Measurements from ENCODE around the gene PITX1.
A peak's percentile ranks its signal among the peaks of the same experiment; 100 is the strongest.

Gene PITX1

GRCh38 chr5:135039271-135040033 is 5.4 kb upstream of the PITX1 start:
- Histone ChIP-seq H3K9me3 (ENCODE audit: insufficient read depth, low read depth, low read length) (peaks cover 7% of the 10 kb centered on the region; the same call in 1 of the 2 replicates), H3K27ac (ENCODE audit: low read length) (no peak overlapping the region), H3K27me3 (ENCODE audit: insufficient read depth, low read length) (peaks cover 100% of the 10 kb centered on the region), H3K36me3 (ENCODE audit: insufficient read depth, low read depth, low read length) (no peaks in the 10 kb centered on the region), H3K4me1 (ENCODE audit: insufficient read depth, low read length) (no peaks in the 10 kb centered on the region), H3K4me3 (ENCODE audit: low read length) (peak overlapping the region; percentile 40; the same call in 1 of the 2 replicates), H3K9ac (ENCODE audit: low read depth, low read length) (no peak overlapping the region)

GRCh38 chr5:135038813-135039270 is 4.8 kb upstream of the PITX1 start:
- Histone ChIP-seq H3K9me3 (ENCODE audit: insufficient read depth, low read depth, low read length) (peaks cover 7% of the 10 kb centered on the region; the same call in 1 of the 2 replicates), H3K27ac (ENCODE audit: low read length) (no peak overlapping the region), H3K27me3 (ENCODE audit: insufficient read depth, low read length) (peaks cover 100% of the 10 kb centered on the region), H3K9ac (ENCODE audit: low read depth, low read length) (no peak overlapping the region), H3K36me3 (ENCODE audit: insufficient read depth, low read depth, low read length) (no peaks in the 10 kb centered on the region), H3K4me3 (ENCODE audit: low read length) (no peak overlapping the region), H3K4me1 (ENCODE audit: insufficient read depth, low read length) (no peaks in the 10 kb centered on the region)

GRCh38 chr5:135038205-135038812 is 4.3 kb upstream of the PITX1 start:
- Histone ChIP-seq H3K27ac (ENCODE audit: low read length) (no peak overlapping the region), H3K9ac (ENCODE audit: low read depth, low read length) (no peak overlapping the region), H3K4me3 (ENCODE audit: low read length) (no peak overlapping the region), H3K27me3 (ENCODE audit: insufficient read depth, low read length) (peaks cover 100% of the 10 kb centered on the region), H3K9me3 (ENCODE audit: insufficient read depth, low read depth, low read length) (peaks cover 7% of the 10 kb centered on the region; the same call in 1 of the 2 replicates), H3K4me1 (ENCODE audit: insufficient read depth, low read length) (no peaks in the 10 kb centered on the region), H3K36me3 (ENCODE audit: insufficient read depth, low read depth, low read length) (no peaks in the 10 kb centered on the region)

GRCh38 chr5:135037519-135038204 is 3.6 kb upstream of the PITX1 start:
- Histone ChIP-seq H3K9me3 (ENCODE audit: insufficient read depth, low read depth, low read length) (peaks cover 7% of the 10 kb centered on the region; the same call in 1 of the 2 replicates), H3K4me1 (ENCODE audit: insufficient read depth, low read length) (no peaks in the 10 kb centered on the region), H3K9ac (ENCODE audit: low read depth, low read length) (no peak overlapping the region), H3K36me3 (ENCODE audit: insufficient read depth, low read depth, low read length) (no peaks in the 10 kb centered on the region), H3K27ac (ENCODE audit: low read length) (no peak overlapping the region), H3K4me3 (ENCODE audit: low read length) (no peak overlapping the region), H3K27me3 (ENCODE audit: insufficient read depth, low read length) (peaks cover 100% of the 10 kb centered on the region)

GRCh38 chr5:135036405-135036804 is 2.4 kb upstream of the PITX1 start:
- H3K4me1 ChIP-seq (ENCODE audit: insufficient read depth, low read length) = no peaks in the 10 kb centered on the region; the same call in 1 of the 2 replicates

GRCh38 chr5:135035678-135036030 is 1.6 kb upstream of the PITX1 start:
- H3K4me3 ChIP-seq (ENCODE audit: low read length) = no peak overlapping the region
- no peaks in the 10 kb centered on the region for H3K36me3 ChIP-seq (ENCODE audit: insufficient read depth, low read depth, low read length)
- no peak overlapping the region for H3K27ac ChIP-seq (ENCODE audit: low read length)
- peaks cover 100% of the 10 kb centered on the region for H3K27me3 ChIP-seq (ENCODE audit: insufficient read depth, low read length)
- peaks cover 11% of the 10 kb centered on the region; the same call in 1 of the 2 replicates for H3K9me3 ChIP-seq (ENCODE audit: insufficient read depth, low read depth, low read length)
- H3K4me1 ChIP-seq (ENCODE audit: insufficient read depth, low read length) = no peaks in the 10 kb centered on the region; the same call in 1 of the 2 replicates
- H3K9ac ChIP-seq (ENCODE audit: low read depth, low read length) = no peak overlapping the region

More at GRCh38 chr5:135036405-135036804, 2.4 kb upstream of the PITX1 start:
- H3K9ac ChIP-seq (ENCODE audit: low read depth, low read length) = no peak overlapping the region
- no peak overlapping the region for H3K27ac ChIP-seq (ENCODE audit: low read length)
- H3K9me3 ChIP-seq (ENCODE audit: insufficient read depth, low read depth, low read length) = peaks cover 11% of the 10 kb centered on the region; the same call in 1 of the 2 replicates
- H3K4me3 ChIP-seq (ENCODE audit: low read length) = no peak overlapping the region
- no peaks in the 10 kb centered on the region for H3K36me3 ChIP-seq (ENCODE audit: insufficient read depth, low read depth, low read length)
- peaks cover 100% of the 10 kb centered on the region for H3K27me3 ChIP-seq (ENCODE audit: insufficient read depth, low read length)

GRCh38 chr5:135034963-135035677 is 1.1 kb upstream of the PITX1 start:
- Histone ChIP-seq H3K4me3 (ENCODE audit: low read length) (0 out of 2 replicates have a peak overlapping the region, but pooled peaks have one; percentile 48), H3K4me1 (ENCODE audit: insufficient read depth, low read length) (peaks cover 4% of the 10 kb centered on the region; the same call in 1 of the 2 replicates), H3K27ac (ENCODE audit: low read length) (no peak overlapping the region), H3K9me3 (ENCODE audit: insufficient read depth, low read depth, low read length) (peaks cover 11% of the 10 kb centered on the region; the same call in 1 of the 2 replicates), H3K9ac (ENCODE audit: low read depth, low read length) (no peak overlapping the region), H3K27me3 (ENCODE audit: insufficient read depth, low read length) (peaks cover 100% of the 10 kb centered on the region), H3K36me3 (ENCODE audit: insufficient read depth, low read depth, low read length) (no peaks in the 10 kb centered on the region)

- no peak overlapping the region for H3K27ac ChIP-seq (ENCODE audit: low read length)
- peak overlapping the region; percentile 48; the same call in 1 of the 2 replicates for H3K4me3 ChIP-seq (ENCODE audit: low read length)
- no peak overlapping the region for H3K9ac ChIP-seq (ENCODE audit: low read depth, low read length)
- no peaks in the 10 kb centered on the region for H3K36me3 ChIP-seq (ENCODE audit: insufficient read depth, low read depth, low read length)
- H3K9me3 ChIP-seq (ENCODE audit: insufficient read depth, low read depth, low read length) = peaks cover 11% of the 10 kb centered on the region; the same call in 1 of the 2 replicates
- H3K27me3 ChIP-seq (ENCODE audit: insufficient read depth, low read length) = peaks cover 100% of the 10 kb centered on the region
- H3K4me1 ChIP-seq (ENCODE audit: insufficient read depth, low read length) = peaks cover 4% of the 10 kb centered on the region
These were observed 371 bp upstream of the PITX1 start for GRCh38 chr5:135034236-135034962.

GRCh38 chr5:135032999-135033861 is 798 bp downstream of the PITX1 start:
- peaks cover 7% of the 10 kb centered on the region for H3K4me1 ChIP-seq (ENCODE audit: insufficient read depth, low read length)
- no peak overlapping the region for H3K27ac ChIP-seq (ENCODE audit: low read length)
- peak overlapping the region; percentile 47 for H3K4me3 ChIP-seq (ENCODE audit: low read length)
- H3K36me3 ChIP-seq (ENCODE audit: insufficient read depth, low read depth, low read length) = no peaks in the 10 kb centered on the region
- peaks cover 100% of the 10 kb centered on the region for H3K27me3 ChIP-seq (ENCODE audit: insufficient read depth, low read length)
- H3K9ac ChIP-seq (ENCODE audit: low read depth, low read length) = no peak overlapping the region
- H3K9me3 ChIP-seq (ENCODE audit: insufficient read depth, low read depth, low read length) = peaks cover 3% of the 10 kb centered on the region; the same call in 1 of the 2 replicates

- peaks cover 3% of the 10 kb centered on the region; the same call in 1 of the 2 replicates for H3K9me3 ChIP-seq (ENCODE audit: insufficient read depth, low read depth, low read length)
- peaks cover 7% of the 10 kb centered on the region for H3K4me1 ChIP-seq (ENCODE audit: insufficient read depth, low read length)
- no peak overlapping the region for H3K4me3 ChIP-seq (ENCODE audit: low read length)
- H3K36me3 ChIP-seq (ENCODE audit: insufficient read depth, low read depth, low read length) = no peaks in the 10 kb centered on the region
- no peak overlapping the region for H3K27ac ChIP-seq (ENCODE audit: low read length)
- H3K9ac ChIP-seq (ENCODE audit: low read depth, low read length) = no peak overlapping the region
- H3K27me3 ChIP-seq (ENCODE audit: insufficient read depth, low read length) = peaks cover 100% of the 10 kb centered on the region
These were observed 1.4 kb downstream of the PITX1 start for GRCh38 chr5:135032695-135032998.

Measured in iPS-20b (cell line).